WTC11 (cell line): ENCODE measurements around the gene ANKRD30B.
"Not testable (repeated sequence)": the region's sequence is repeated elsewhere in the genome, so short reads cannot be mapped to it uniquely, and the experiment has no call there.

Experiments
- ATF2 ChIP-seq: sonication (generic); formaldehyde crosslinking; IDR thresholded peaks from 2 replicates; pipeline ENCODE4 v1.8.1; 2022; ENCODE audit warnings: low read depth, missing genetic modification reagents, borderline replicate concordance
- CTCF ChIP-seq: fragments of 200-600 bp; IDR thresholded peaks from 2 replicates; pipeline ENCODE4 v1.8.0; 2022; ENCODE audit warnings: antibody characterized with exemption
- FOXP4 ChIP-seq: sonication (generic); formaldehyde crosslinking; IDR thresholded peaks from 2 replicates; pipeline ENCODE4 v1.8.0; 2022; ENCODE audit warnings: mild to moderate bottlenecking, missing genetic modification reagents
- PREB ChIP-seq: sonication (generic); formaldehyde crosslinking; IDR thresholded peaks from 2 replicates; pipeline ENCODE4 v1.8.1; 2022; ENCODE audit warnings: mild to moderate bottlenecking, missing genetic modification reagents, moderate library complexity, borderline replicate concordance
- TEAD4 ChIP-seq: sonication (generic); formaldehyde crosslinking; IDR thresholded peaks from 2 replicates; pipeline ENCODE4 v1.8.0; 2022; ENCODE audit warnings: mild to moderate bottlenecking, missing genetic modification reagents
- USF1 ChIP-seq: sonication (generic); formaldehyde crosslinking; IDR thresholded peaks from 2 replicates; pipeline ENCODE4 v1.8.0; 2022; ENCODE audit warnings: mild to moderate bottlenecking, missing genetic modification reagents
- USF2 ChIP-seq: sonication (generic); formaldehyde crosslinking; IDR thresholded peaks from 2 replicates; pipeline ENCODE4 v1.8.1; 2023; ENCODE audit warnings: mild to moderate bottlenecking, missing genetic modification reagents, moderate library complexity
- ZNF281 ChIP-seq: sonication (generic); formaldehyde crosslinking; IDR thresholded peaks from 2 replicates; pipeline ENCODE4 v1.8.0; 2023; ENCODE audit warnings: mild to moderate bottlenecking, missing genetic modification reagents
- ZNF317 ChIP-seq: sonication (generic); formaldehyde crosslinking; IDR thresholded peaks from 2 replicates; pipeline ENCODE4 v1.8.1; 2023; ENCODE audit warnings: low read depth, mild to moderate bottlenecking, moderate library complexity, missing genetic modification reagents, borderline replicate concordance
- ZNF396 ChIP-seq: fragments of 250-450 bp; sonication (Bioruptor Pico); IDR thresholded peaks from 2 replicates; pipeline ENCODE4 v1.8.0; 2021; ENCODE audit warnings: mild to moderate bottlenecking, moderate library complexity, borderline replicate concordance
- ZNF416 ChIP-seq: fragments of 250-450 bp; sonication (Bioruptor Pico); IDR thresholded peaks from 2 replicates; pipeline ENCODE4 v1.9.0; 2021; ENCODE audit warnings: mild to moderate bottlenecking, inconsistent platforms
- ZNF671 ChIP-seq: fragments of 250-450 bp; sonication (Bioruptor Pico); IDR thresholded peaks from 2 replicates; pipeline ENCODE4 v1.8.0; 2021; ENCODE audit warnings: mild to moderate bottlenecking

GRCh38 chr18:14826972-14827632, 79.1 kb downstream of the ANKRD30B start:
- TF ChIP-seq CTCF; USF2 (CRISPR knock-in tag); ZNF396 (CRISPR knock-in tag); FOXP4 (CRISPR knock-in tag); ZNF416 (CRISPR knock-in tag); USF1 (CRISPR knock-in tag); ZNF317 (CRISPR knock-in tag); ZNF671 (CRISPR knock-in tag); PREB (CRISPR knock-in tag); ATF2; TEAD4 (CRISPR knock-in tag); ZNF281: not testable (repeated sequence)
